AG04449 (cell line): ENCODE results near the gene ELOB.

Source experiments
- CTCF ChIA-PET: fragments of 350-600 bp; formaldehyde crosslinking; extraction: SDS; loops from one replicate; lab custom pipeline; 2021; ENCODE audit warnings: antibody characterized with exemption; lab: Yijun Ruan, JAX
- POLR2A ChIA-PET: fragments of 400-600, 350-600 bp; formaldehyde crosslinking; extraction: SDS; loops from one replicate; lab custom pipeline; 2020; ENCODE audit warnings: antibody characterized with exemption, inconsistent platforms; lab: Yijun Ruan, JAX
- DNase-seq: peaks from one replicate; pipeline ENCODE4 v3.0.0-alpha.2; 2010; ENCODE audit warnings: low read depth, low spot score
- H3K4me3 ChIP-seq: 2 replicates; pipeline ENCODE4 v1.5.1; 2011; ENCODE audit warnings: low read depth, mild to moderate bottlenecking, control low read depth, low read length
- CTCF ChIP-seq: IDR thresholded peaks from one replicate; pipeline ENCODE4 v1.5.1; 2011; ENCODE audit warnings: mild to moderate bottlenecking, moderate library complexity, low read length, control low read depth, inconsistent platforms; ENCODE audit not compliant: insufficient read depth; ENCODE audit errors: missing control alignments

The ELOB gene

GRCh38 chr16:2817340-2818271, 40.5 kb upstream of the ELOB start:
- no peak for DNase-seq
- H3K4me3 ChIP-seq, result no peak overlapping the region
- POLR2A ChIA-PET, result no interaction called here
- no peak for TF ChIP-seq CTCF
- CTCF ChIA-PET, result no interaction called here

DNA sequence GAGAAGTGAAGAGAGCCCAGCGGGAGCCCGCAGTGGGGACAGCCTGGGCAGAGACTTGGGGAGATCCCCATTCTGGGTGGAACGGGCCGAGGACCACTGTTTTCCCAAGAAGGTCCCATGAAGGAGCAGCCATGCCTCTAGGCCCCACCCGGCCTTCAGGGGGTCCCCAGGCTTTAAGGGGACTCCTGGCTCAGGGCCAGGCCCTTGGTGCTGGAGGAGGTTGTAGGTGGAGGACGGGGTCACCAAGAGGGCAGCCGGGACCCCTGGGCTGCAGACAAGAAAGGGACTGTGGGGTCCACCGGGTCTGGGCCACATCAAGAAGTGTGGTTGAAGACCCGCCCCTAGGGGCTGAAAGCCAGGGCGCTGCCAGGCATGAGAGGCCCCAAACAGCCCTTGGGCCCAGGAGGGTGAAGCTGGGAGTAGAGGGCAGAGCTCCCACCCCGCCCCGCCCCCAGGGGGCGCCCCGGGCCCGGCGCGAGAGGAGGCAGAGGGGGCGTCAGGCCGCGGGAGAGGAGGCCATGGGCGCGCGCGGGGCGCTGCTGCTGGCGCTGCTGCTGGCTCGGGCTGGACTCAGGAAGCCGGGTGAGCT, 39.8 kb upstream of the ELOB start, which contains the start of gene PRSS21:
TSS of gene PRSS21 (plus strand) at position 487 of the 589 bp plus-strand sequence. CDS start at position 519, 32 bp downstream.
- CTCF ChIA-PET, result no interaction called here
- TF ChIP-seq CTCF, result no peak
- H3K4me3 ChIP-seq, result no peak within 1 kb of the TSS
- no peak for DNase-seq
- POLR2A ChIA-PET, result no interaction called here

DNA sequence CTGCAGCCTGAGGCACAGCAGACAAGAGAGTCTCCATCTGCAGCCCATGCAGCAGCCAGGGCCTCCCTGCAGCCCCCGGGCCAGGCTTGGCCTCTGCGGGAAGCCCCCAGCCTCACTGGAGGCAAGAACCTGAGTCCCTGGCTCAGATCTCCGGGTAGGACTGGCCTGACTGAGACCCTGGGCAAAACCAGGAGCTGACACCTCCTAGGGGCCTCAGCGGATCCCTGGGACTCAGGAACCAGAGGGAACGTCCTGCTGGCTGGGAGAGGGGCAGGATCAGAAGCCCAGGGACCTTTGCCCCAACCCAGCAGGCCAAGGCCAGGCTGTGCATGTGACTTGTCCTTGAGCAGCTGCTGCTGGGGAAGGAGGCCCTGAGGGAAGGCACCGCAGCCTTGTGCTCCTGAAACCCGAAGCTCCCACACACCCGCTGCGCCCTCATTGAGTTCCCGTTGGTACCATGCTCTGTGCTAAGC, 38.3 kb upstream of the ELOB start:
- no peak overlapping the region for H3K4me3 ChIP-seq
- ChIA-PET POLR2A (no interaction called here), CTCF (no interaction called here)
- DNase-seq, result no peak
- TF ChIP-seq CTCF, result no peak

GRCh38 chr16:2814551-2815298, 37.6 kb upstream of the ELOB start:
- TF ChIP-seq CTCF, result no peak
- ChIA-PET POLR2A (no interaction called here), CTCF (no interaction called here)
- no peak overlapping the region for H3K4me3 ChIP-seq
- no peak for DNase-seq

DNA sequence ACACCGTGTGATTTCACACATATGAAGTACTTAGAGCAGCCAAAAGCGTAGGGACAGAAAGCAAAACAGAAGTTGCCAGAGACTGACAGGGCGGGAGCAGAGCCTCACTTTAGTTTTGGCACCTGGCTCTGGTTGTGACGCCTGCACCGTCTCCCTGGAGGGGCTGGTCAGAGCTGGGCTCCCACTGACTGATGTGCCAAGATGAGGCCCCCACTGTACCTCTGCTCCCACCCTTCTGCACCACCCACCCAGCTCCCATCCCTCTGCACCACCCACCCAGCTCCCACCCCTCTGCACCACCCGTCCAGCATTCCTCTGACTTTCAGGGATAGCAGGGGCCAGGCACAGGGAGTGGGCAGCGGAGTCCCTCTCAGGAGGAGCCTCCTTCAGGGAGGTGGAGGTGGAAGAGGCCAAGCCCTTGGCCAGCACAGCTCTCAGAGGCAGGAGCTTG, 36.7 kb upstream of the ELOB start:
- no peak for TF ChIP-seq CTCF
- DNase-seq, result no peak
- CTCF ChIA-PET, result no interaction called here
- H3K4me3 ChIP-seq, result no peak overlapping the region
- POLR2A ChIA-PET, result no interaction called here
